CD8-positive, alpha-beta memory T cell (primary cell): ENCODE results near the gene SEMA6A. TPM values are rescaled to one million over a fixed set of nuclear protein-coding genes. Genes with fewer than 3 reads are reported as not detected.

Experiments
- CTCF ChIA-PET: fragments of 350-600 bp; sonication (Branson Sonifier 250); formaldehyde crosslinking; loops from one replicate; lab custom pipeline; 2021; ENCODE audit warnings: antibody characterized with exemption; lab: Charles Lee
- POLR2A ChIA-PET: fragments of 350-600 bp; sonication (Branson Sonifier 250); formaldehyde crosslinking; loops from one replicate; lab custom pipeline; 2021; ENCODE audit warnings: antibody characterized with exemption; lab: Charles Lee
- DNase-seq, 5 donors: peaks; one replicate each; pipeline versions ENCODE4 v3.0.0 to v3.0.0-alpha.2; 2020 to 2022; ENCODE audit warnings: mixed read lengths in 1 of 5
- H3K27ac ChIP-seq: one replicate; pipeline ENCODE4 v1.7.0; 2013; ENCODE audit warnings: low read depth, mild to moderate bottlenecking, low read length, moderate library complexity
- H3K27me3 ChIP-seq: 2 replicates; pipeline ENCODE4 v1.7.0; 2013; ENCODE audit warnings: low read length, mild to moderate bottlenecking; ENCODE audit not compliant: insufficient read depth, poor library complexity, severe bottlenecking
- H3K36me3 ChIP-seq: 2 replicates; pipeline ENCODE4 v1.7.0; 2013; ENCODE audit warnings: mild to moderate bottlenecking, low read length, moderate library complexity; ENCODE audit not compliant: insufficient read depth
- H3K4me1 ChIP-seq: 2 replicates; pipeline ENCODE4 v1.7.0; 2013; ENCODE audit warnings: mild to moderate bottlenecking, low read length, moderate library complexity; ENCODE audit not compliant: insufficient read depth
- H3K4me3 ChIP-seq: 2 replicates; pipeline ENCODE4 v1.7.0; 2013; ENCODE audit warnings: mild to moderate bottlenecking, low read length
- H3K9me3 ChIP-seq: 2 replicates; pipeline ENCODE4 v1.7.0; 2013; ENCODE audit warnings: mild to moderate bottlenecking, low read length
- H3K27ac Mint-ChIP-seq, 8 donors: one replicate each; pipeline ENCODE4 v1.8.0; 2020 to 2021; ENCODE audit warnings: mixed read lengths in 8 of 8, mild to moderate bottlenecking in 6 of 8, inconsistent platforms in 3 of 8, moderate library complexity in 3 of 8
- H3K27me3 Mint-ChIP-seq, 2 donors: one replicate each; pipeline ENCODE4 v1.8.0; 2020 to 2021; ENCODE audit warnings: mixed read lengths in 2 of 2, mild to moderate bottlenecking in 1 of 2, moderate library complexity in 1 of 2
- H3K36me3 Mint-ChIP-seq, 3 donors: one replicate each; pipeline ENCODE4 v1.8.0; 2020 to 2021; ENCODE audit warnings: mixed read lengths in 3 of 3, inconsistent platforms in 1 of 3, mild to moderate bottlenecking in 1 of 3
- H3K4me1 Mint-ChIP-seq, 3 donors: one replicate each; pipeline ENCODE4 v1.8.0; 2020 to 2021; ENCODE audit warnings: mixed read lengths in 3 of 3, inconsistent platforms in 1 of 3, mild to moderate bottlenecking in 1 of 3
- H3K4me3 Mint-ChIP-seq, 7 donors: one replicate each; pipeline ENCODE4 v1.8.0; 2020 to 2021; ENCODE audit warnings: mixed read lengths in 7 of 7, mild to moderate bottlenecking in 6 of 7, moderate library complexity in 4 of 7, inconsistent platforms in 2 of 7
- H3K9me3 Mint-ChIP-seq, 5 donors: one replicate each; pipeline ENCODE4 v1.8.0; 2020 to 2022; ENCODE audit warnings: mixed read lengths in 5 of 5, mild to moderate bottlenecking in 3 of 5, moderate library complexity in 2 of 5, inconsistent platforms in 1 of 5
- polyA plus RNA-seq: library from polyadenylated mRNA; unstranded; fragments of 300-500 nt; fragmentation: Illumina TruSeq; gene quantifications from one replicate; pipeline ENCODE4 v1.2.3, GENCODE V29; 2021
- total RNA-seq, 2 experiments: library from RNA; stranded (reverse); gene quantifications; one replicate each; pipeline ENCODE4 v1.2.3, GENCODE V29; 2021

The SEMA6A gene
- total and polyA plus RNA-seq, 3 experiments from 2014 or later: 0.49 TPM; not detected in 2

DNA sequence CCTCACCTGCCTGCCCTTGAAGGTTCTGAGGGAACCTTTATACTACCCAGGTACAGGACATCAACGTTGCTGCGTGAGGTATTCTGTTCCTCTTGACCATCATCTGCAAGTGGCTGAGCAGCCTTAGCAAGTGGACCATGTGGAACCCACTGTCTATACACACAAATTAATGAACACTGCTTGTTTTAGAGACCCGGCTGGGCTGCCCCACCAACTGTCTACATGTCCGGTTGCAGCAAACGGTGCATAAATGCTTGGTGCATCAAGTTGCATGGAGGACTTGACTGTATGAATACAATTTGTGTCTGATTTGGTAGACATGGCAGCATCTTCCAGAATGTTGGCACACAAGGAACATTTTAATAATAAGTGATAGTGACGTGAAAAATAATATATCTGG lies 65.8 kb downstream of the SEMA6A start:
- no peaks in the 10 kb centered on the region for H3K4me1 Mint-ChIP-seq
- ChIA-PET CTCF (no interaction called here), POLR2A (no interaction called here)
- no peak overlapping the region for H3K4me3 Mint-ChIP-seq
- Histone ChIP-seq H3K27me3 (no peaks in the 10 kb centered on the region), H3K4me1 (no peaks in the 10 kb centered on the region), H3K27ac (no peak overlapping the region), H3K36me3 (no peaks in the 10 kb centered on the region), H3K9me3 (no peaks in the 10 kb centered on the region), H3K4me3 (no peak overlapping the region)
- no peaks in the 10 kb centered on the region for H3K27me3 Mint-ChIP-seq
- no peak for DNase-seq
- peaks cover 0 to 4% (median 0%) of the 10 kb centered on the region in 5 donors for H3K9me3 Mint-ChIP-seq
- H3K36me3 Mint-ChIP-seq: peaks cover 0 to 4% (median 1%) of the 10 kb centered on the region in 3 donors
- H3K27ac Mint-ChIP-seq: no peak overlapping the region

DNA sequence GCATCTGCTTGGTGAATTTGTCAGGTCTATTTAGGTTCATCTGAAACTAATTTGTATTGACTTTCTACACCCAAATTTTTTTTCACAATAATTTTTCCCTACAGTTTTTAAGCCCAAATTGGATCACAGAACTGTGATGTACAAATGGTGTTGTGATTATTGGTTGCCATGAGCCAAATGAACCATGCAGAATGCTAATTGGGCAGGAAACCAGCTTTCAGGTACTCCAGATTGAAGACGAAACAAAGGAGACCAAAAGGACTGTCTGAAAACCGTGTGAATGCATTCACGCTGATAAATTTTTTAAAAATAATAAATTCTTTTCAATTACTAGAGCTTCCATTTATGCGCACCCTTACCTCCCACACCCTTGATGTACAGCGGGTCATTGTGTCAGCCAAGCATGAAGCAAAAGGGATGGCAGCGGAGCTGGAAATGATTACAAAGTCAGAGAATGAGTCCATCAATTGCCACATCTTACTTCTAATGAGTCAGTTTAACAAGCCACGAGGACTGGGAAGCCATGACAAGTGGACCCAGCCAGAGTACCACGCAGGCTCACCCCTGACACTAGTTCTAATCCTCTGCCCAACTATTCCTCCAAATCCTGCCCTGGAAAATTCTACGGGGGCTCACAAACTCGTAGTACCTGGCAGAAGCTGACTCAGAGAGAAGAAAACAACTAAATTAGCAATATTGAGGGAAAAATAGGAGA lies 66.5 kb downstream of the SEMA6A start:
- Histone ChIP-seq H3K27me3 (no peaks in the 10 kb centered on the region), H3K4me1 (no peaks in the 10 kb centered on the region), H3K9me3 (no peaks in the 10 kb centered on the region), H3K27ac (no peak overlapping the region), H3K4me3 (no peak overlapping the region), H3K36me3 (no peaks in the 10 kb centered on the region)
- Mint-ChIP-seq H3K36me3 (no peaks in the 10 kb centered on the region), H3K27me3 (no peaks in the 10 kb centered on the region), H3K4me3 (no peak overlapping the region), H3K4me1 (no peaks in the 10 kb centered on the region), H3K27ac (no peak overlapping the region), H3K9me3 (no peaks in the 10 kb centered on the region)
- no peak for DNase-seq
- POLR2A ChIA-PET: no interaction called here
- CTCF ChIA-PET: no interaction called here

DNA sequence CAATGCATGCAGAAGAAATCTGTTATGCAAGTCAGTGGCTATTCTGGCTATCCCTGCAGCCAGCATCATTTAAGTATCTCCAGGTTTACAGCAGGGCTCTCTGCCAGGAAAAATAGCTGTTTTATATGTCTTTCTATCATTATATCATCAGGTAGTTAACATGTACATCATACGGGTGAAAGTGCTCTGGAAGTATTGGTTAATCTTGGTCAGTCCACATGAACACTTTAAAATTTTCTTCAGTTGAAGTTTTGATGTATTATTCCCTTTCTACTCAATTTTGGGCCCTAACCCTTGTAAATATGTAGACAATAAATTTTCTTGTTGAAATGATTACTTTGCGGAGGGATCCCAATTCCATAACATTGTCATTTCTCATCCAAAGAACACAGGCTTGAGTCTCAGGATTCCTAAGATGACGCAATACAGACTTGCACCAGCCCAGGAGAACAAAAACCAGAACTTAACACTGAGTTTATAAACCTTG lies 67.5 kb downstream of the SEMA6A start:
- Histone ChIP-seq H3K36me3 (no peaks in the 10 kb centered on the region), H3K9me3 (no peaks in the 10 kb centered on the region), H3K4me1 (no peaks in the 10 kb centered on the region), H3K27me3 (no peaks in the 10 kb centered on the region), H3K4me3 (no peak overlapping the region), H3K27ac (no peak overlapping the region)
- DNase-seq: no peak
- peaks cover 0 to under 1% of the 10 kb centered on the region in 2 donors for H3K27me3 Mint-ChIP-seq
- POLR2A ChIA-PET: no interaction called here
- CTCF ChIA-PET: no interaction called here
- H3K4me1 Mint-ChIP-seq: no peaks in the 10 kb centered on the region
- no peak overlapping the region for H3K27ac Mint-ChIP-seq
- no peaks in the 10 kb centered on the region for H3K9me3 Mint-ChIP-seq
- no peak overlapping the region for H3K4me3 Mint-ChIP-seq
- H3K36me3 Mint-ChIP-seq: no peaks in the 10 kb centered on the region

DNA sequence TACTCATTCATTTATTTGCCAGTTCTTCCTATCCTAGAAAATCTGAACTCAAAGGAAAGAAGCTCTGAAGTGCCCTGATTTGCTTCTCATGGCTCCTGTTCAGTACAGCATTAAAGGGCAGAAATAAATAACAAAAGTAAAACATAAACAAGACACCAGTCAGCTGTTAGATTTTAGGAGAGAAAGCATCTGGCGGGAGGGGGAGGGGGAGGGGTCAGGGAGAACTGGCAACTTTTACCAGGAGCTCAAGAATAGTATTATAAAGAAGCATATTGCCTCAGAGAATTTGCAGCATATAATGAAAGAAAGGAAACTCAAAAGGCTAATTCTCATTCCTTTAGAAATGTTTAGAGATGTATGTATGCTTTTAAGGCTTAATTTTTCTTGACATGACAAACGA lies 68.1 kb downstream of the SEMA6A start:
- Mint-ChIP-seq H3K27ac (no peak overlapping the region), H3K4me1 (no peaks in the 10 kb centered on the region), H3K27me3 (peaks cover 0 to 1% of the 10 kb centered on the region in 2 donors), H3K4me3 (no peak overlapping the region), H3K9me3 (no peaks in the 10 kb centered on the region), H3K36me3 (no peaks in the 10 kb centered on the region)
- no peaks in the 10 kb centered on the region for H3K4me1 ChIP-seq
- no peak for DNase-seq
- POLR2A ChIA-PET: no interaction called here
- H3K4me3 ChIP-seq: no peak overlapping the region
- CTCF ChIA-PET: no interaction called here
- H3K27me3 ChIP-seq: no peaks in the 10 kb centered on the region
- H3K27ac ChIP-seq: no peak overlapping the region
- no peaks in the 10 kb centered on the region for H3K36me3 ChIP-seq
- no peaks in the 10 kb centered on the region for H3K9me3 ChIP-seq

DNA sequence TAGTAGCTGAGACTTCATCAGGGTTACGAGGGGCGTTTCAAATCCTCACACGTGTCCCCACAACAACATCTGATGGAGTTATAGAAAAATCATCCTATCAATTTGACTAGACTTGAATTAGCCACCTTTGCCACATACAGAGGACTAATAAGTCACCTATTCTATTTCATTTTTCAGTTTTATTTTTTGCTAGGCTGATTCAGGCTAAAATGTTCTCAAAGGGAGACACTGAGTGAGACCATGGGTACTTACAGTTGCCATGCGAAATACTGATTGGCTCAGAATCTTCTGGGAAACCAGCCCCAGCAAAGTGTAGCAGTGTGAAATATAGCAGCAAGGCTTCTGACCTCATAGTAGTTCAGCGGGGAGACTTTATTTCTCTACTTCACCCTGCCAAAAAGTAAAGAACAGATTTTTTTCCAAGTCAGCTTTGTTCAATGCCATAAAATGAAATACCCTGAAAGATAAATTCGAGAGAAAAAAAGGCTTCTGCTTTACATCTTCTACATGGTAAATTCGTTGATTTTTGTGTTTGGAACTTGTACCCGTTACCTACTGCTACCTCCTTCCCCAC lies 69.9 kb downstream of the SEMA6A start:
- no peak overlapping the region for H3K4me3 ChIP-seq
- H3K27ac ChIP-seq: no peak overlapping the region
- H3K9me3 ChIP-seq: no peaks in the 10 kb centered on the region
- Mint-ChIP-seq H3K27ac (no peak overlapping the region), H3K4me1 (no peaks in the 10 kb centered on the region), H3K4me3 (no peak overlapping the region), H3K9me3 (no peaks in the 10 kb centered on the region), H3K27me3 (peaks cover 0 to 1% of the 10 kb centered on the region in 2 donors), H3K36me3 (peaks cover 0 to 5% (median 0%) of the 10 kb centered on the region in 3 donors)
- H3K4me1 ChIP-seq: no peaks in the 10 kb centered on the region
- POLR2A ChIA-PET: no interaction called here
- CTCF ChIA-PET: no interaction called here
- no peak for DNase-seq
- H3K27me3 ChIP-seq: no peaks in the 10 kb centered on the region
- no peaks in the 10 kb centered on the region for H3K36me3 ChIP-seq

DNA sequence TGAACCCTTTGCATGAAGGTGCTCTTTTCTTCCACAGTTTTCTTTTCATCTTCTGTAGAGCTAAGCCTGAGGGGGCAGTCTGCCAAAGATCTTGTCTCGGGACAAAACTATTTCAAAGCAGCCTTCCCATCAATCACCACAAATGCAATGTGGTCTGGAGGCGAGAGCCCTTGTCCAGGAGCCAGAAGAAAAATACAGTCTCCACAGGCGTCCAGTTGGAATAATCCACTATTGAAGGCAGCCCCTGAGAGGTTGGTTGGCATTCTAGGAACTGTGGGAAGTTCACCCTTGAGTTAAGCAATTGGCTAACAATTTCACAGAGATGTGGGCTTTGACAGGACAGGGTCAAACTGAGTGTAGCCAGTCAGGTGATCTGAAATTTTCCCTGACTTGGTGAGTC lies 72.0 kb downstream of the SEMA6A start:
- no peak overlapping the region for H3K27ac ChIP-seq
- Mint-ChIP-seq H3K4me1 (no peaks in the 10 kb centered on the region), H3K27me3 (peaks cover 0 to 1% of the 10 kb centered on the region in 2 donors), H3K9me3 (no peaks in the 10 kb centered on the region), H3K27ac (no peak overlapping the region), H3K4me3 (no peak overlapping the region), H3K36me3 (peaks cover 0 to 7% (median 0%) of the 10 kb centered on the region in 3 donors)
- no peaks in the 10 kb centered on the region for H3K4me1 ChIP-seq
- POLR2A ChIA-PET: no interaction called here
- no peaks in the 10 kb centered on the region for H3K27me3 ChIP-seq
- H3K9me3 ChIP-seq: no peaks in the 10 kb centered on the region
- H3K4me3 ChIP-seq: no peak overlapping the region
- CTCF ChIA-PET: no interaction called here
- no peaks in the 10 kb centered on the region for H3K36me3 ChIP-seq
- DNase-seq: no peak

DNA sequence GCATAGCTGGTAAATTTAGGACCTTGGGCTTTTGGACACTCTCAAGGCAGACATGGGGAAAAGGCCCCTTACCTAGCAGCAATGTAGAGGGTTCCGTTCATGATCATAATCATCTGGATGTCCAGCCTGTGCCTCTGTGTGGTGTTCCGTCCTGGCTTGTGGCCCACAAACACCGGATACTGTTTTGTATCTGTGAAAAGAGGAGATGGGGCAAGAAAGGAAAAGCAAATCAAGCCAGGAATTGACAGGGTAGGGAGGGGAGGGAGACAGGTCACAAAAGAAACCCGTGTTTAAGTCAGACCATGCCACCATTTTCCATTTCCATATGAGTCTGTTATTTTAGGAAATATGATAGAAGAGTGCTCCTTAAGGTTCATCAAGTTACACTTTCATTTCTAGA lies 72.5 kb downstream of the SEMA6A start:
- Histone ChIP-seq H3K27me3 (no peaks in the 10 kb centered on the region), H3K4me3 (no peak overlapping the region), H3K9me3 (no peaks in the 10 kb centered on the region), H3K4me1 (no peaks in the 10 kb centered on the region), H3K36me3 (no peaks in the 10 kb centered on the region), H3K27ac (no peak overlapping the region)
- no peak overlapping the region for H3K4me3 Mint-ChIP-seq
- no peak for DNase-seq
- H3K9me3 Mint-ChIP-seq: no peaks in the 10 kb centered on the region
- no peak overlapping the region for H3K27ac Mint-ChIP-seq
- peaks cover 0 to 1% of the 10 kb centered on the region in 2 donors for H3K27me3 Mint-ChIP-seq
- ChIA-PET CTCF (no interaction called here), POLR2A (no interaction called here)
- no peaks in the 10 kb centered on the region for H3K4me1 Mint-ChIP-seq
- peaks cover 0 to 10% (median 0%) of the 10 kb centered on the region in 3 donors for H3K36me3 Mint-ChIP-seq

DNA sequence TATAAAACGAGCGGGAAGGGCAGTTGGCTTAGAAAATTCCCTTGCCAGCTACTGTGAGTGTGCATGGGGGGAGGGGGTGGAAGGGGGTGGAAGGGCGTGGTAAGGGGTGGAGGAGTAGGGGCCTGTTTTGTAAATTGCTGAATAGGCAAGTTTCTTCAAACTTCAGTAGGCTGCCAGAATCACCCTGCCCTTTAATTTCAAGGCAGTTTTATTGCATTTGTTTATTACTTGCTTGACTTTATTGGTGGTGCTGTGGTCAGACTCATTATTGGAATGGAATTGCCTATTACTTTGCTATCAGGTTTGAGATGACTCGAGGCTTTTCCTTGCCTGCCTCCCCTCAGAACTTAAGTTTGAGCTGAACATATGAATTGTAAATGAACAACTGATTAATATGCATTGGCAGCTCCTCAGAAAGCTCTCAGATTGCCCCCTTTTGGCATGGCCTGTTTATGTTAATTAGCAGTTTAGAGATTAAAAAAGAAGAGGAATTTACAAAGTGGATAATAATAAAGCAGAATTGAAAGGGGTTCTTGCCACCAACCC lies 76.0 kb downstream of the SEMA6A start:
- Mint-ChIP-seq H3K36me3 (peaks cover 0 to 17% (median 0%) of the 10 kb centered on the region in 3 donors), H3K27ac (no peak overlapping the region), H3K4me1 (no peaks in the 10 kb centered on the region), H3K4me3 (no peak overlapping the region), H3K9me3 (no peaks in the 10 kb centered on the region), H3K27me3 (peaks cover 0 to 1% of the 10 kb centered on the region in 2 donors)
- Histone ChIP-seq H3K36me3 (no peaks in the 10 kb centered on the region), H3K4me1 (no peaks in the 10 kb centered on the region), H3K4me3 (no peak overlapping the region), H3K27me3 (no peaks in the 10 kb centered on the region), H3K9me3 (no peaks in the 10 kb centered on the region), H3K27ac (no peak overlapping the region)
- CTCF ChIA-PET: no interaction called here
- POLR2A ChIA-PET: no interaction called here
- DNase-seq: no peak
